GM12874 (cell line): ENCODE measurements around the gene STON1.

Experiments
- TF ChIP-seq, protein P1 (sequence below): IDR thresholded peaks from 2 replicates; pipeline ENCODE4 v1.5.1; 2011; ENCODE audit warnings: low read depth, mild to moderate bottlenecking, control low read depth, low read length, moderate library complexity; ENCODE audit not compliant: insufficient read depth

Gene STON1

DNA sequence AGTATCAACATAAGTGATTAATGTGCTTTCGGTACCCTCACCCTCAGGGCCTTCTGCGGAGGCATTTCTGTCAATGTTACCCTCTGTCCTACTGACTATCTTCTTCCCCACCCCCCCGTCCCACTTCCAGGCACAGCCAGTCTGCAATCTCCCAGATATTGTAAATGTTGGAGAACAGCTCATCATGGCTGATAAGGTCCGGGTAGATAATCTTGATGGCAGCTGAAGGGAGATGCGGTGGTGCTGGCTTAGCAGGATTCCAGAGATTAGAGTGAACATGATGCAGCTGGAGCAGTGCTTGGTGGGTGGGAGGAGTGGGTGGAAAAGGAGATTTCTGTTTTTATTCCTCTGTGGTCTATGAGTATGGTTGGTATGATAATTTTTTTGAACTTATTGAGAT lies 103.2 kb downstream of the STON1 start:
- TF ChIP-seq, protein P1, sequence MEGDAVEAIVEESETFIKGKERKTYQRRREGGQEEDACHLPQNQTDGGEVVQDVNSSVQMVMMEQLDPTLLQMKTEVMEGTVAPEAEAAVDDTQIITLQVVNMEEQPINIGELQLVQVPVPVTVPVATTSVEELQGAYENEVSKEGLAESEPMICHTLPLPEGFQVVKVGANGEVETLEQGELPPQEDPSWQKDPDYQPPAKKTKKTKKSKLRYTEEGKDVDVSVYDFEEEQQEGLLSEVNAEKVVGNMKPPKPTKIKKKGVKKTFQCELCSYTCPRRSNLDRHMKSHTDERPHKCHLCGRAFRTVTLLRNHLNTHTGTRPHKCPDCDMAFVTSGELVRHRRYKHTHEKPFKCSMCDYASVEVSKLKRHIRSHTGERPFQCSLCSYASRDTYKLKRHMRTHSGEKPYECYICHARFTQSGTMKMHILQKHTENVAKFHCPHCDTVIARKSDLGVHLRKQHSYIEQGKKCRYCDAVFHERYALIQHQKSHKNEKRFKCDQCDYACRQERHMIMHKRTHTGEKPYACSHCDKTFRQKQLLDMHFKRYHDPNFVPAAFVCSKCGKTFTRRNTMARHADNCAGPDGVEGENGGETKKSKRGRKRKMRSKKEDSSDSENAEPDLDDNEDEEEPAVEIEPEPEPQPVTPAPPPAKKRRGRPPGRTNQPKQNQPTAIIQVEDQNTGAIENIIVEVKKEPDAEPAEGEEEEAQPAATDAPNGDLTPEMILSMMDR, result no peak

DNA sequence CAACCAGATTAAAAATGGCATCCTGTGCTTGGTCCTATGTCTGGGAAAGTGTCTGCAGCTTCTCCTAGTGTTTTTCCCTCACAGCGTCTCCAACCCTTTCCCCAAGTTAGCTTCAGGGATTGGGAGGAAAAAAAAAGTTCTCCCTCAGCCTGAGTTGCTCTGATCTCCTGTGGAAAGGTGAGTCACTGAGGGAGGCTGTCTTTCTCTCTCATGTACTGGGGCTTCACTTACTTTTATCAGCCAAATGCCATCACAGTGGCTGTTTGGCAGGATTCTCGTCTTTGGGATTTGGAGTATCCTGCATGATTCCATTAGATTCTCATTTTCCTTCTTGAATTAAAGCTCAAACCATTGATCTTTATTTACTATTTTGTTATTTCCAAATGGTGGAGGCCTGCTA lies 105.8 kb downstream of the STON1 start:
- TF ChIP-seq, protein P1, result no peak

DNA sequence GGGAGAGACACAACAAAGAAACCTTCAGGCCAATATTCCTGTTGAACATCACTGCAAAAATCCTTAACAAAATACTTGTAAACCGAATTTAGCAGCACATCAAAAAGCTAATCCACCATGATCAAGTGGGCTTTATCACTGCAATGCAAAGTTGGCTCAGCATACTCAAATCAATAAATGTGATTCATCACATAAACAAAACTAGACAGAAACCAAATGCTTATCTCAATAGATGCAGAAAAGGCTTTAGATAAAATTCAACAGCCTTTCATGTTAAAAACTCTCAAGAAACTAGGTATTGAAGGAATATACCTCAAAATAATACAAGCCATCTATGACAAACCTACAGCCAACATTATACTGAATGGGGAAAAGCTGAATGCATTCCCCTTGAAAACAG lies 108.3 kb downstream of the STON1 start:
- TF ChIP-seq, protein P1, result no peak
